IPS-15b (cell line): ENCODE results near the gene ADGRG2.

Source experiments
- H3K27me3 ChIP-seq: one replicate; pipeline ENCODE4 v1.6.1; 2013; ENCODE audit warnings: low read length; ENCODE audit not compliant: control insufficient read depth, insufficient read depth
- H3K36me3 ChIP-seq: one replicate; pipeline ENCODE4 v1.6.1; 2013; ENCODE audit warnings: low read length; ENCODE audit not compliant: control insufficient read depth, insufficient read depth
- H3K4me1 ChIP-seq: one replicate; pipeline ENCODE4 v1.6.1; 2013; ENCODE audit warnings: mild to moderate bottlenecking, low read length; ENCODE audit not compliant: control insufficient read depth, insufficient read depth
- H3K4me3 ChIP-seq: one replicate; pipeline ENCODE4 v1.5.1; 2013; ENCODE audit warnings: low read depth, low read length
- H3K9ac ChIP-seq: one replicate; pipeline ENCODE4 v1.6.1; 2013; ENCODE audit warnings: low read depth, mild to moderate bottlenecking, low read length
- H3K9me3 ChIP-seq: one replicate; pipeline ENCODE4 v1.6.1; 2013; ENCODE audit warnings: mild to moderate bottlenecking, low read length; ENCODE audit not compliant: control insufficient read depth, insufficient read depth

ADGRG2 gene, protein sequence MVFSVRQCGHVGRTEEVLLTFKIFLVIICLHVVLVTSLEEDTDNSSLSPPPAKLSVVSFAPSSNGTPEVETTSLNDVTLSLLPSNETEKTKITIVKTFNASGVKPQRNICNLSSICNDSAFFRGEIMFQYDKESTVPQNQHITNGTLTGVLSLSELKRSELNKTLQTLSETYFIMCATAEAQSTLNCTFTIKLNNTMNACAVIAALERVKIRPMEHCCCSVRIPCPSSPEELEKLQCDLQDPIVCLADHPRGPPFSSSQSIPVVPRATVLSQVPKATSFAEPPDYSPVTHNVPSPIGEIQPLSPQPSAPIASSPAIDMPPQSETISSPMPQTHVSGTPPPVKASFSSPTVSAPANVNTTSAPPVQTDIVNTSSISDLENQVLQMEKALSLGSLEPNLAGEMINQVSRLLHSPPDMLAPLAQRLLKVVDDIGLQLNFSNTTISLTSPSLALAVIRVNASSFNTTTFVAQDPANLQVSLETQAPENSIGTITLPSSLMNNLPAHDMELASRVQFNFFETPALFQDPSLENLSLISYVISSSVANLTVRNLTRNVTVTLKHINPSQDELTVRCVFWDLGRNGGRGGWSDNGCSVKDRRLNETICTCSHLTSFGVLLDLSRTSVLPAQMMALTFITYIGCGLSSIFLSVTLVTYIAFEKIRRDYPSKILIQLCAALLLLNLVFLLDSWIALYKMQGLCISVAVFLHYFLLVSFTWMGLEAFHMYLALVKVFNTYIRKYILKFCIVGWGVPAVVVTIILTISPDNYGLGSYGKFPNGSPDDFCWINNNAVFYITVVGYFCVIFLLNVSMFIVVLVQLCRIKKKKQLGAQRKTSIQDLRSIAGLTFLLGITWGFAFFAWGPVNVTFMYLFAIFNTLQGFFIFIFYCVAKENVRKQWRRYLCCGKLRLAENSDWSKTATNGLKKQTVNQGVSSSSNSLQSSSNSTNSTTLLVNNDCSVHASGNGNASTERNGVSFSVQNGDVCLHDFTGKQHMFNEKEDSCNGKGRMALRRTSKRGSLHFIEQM

DNA sequence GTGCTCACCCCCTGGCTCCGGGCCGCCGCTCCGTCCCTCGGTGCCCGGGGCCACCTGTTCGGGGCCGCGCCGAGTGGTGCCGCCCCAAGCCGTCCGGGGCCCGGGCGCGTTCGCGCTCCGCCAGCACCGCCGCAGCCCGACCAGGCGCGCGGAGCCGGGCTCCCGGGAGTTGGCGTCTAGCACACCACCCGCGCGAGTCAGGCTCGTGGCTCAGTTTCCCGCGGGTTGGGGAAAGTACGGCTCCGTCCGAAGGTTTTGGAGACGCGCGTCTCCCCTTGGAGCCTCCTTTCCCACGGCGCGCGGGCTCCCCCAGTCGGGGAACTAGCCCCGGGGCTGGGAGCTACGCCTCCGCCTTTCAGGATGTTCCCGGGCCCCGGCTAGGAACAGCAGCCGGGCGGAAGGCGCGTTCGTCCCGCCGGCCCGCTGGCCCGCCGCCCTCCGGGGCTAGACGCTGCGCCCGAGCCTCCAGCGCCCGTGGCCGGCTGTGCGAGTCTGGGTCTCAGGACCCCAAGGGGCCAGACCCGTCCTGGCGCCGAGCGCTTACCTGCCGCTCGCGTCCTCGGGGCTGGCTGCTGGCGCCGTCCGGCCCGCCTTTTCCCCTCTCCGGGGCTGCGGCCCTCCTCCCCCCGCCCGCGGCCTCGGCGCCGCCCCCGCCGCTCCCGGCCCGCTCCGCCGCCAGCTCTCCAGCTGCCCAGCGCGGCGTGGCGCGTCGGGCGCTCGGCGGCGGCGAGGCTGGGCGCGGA lies at the start of gene ADGRG2:
Gene ADGRG2 (minus strand): TSS at position 571 of the 743 bp plus-strand sequence. CDS start 53,634 bp downstream, outside the sequence.
- Histone ChIP-seq H3K4me3 (peak within 1 kb of the TSS; percentile 69), H3K27me3 (peaks cover 26% of the 10 kb centered on the region), H3K9me3 (no peaks in the 10 kb centered on the region), H3K4me1 (peaks cover 18% of the 10 kb centered on the region), H3K36me3 (no peaks in the 10 kb centered on the region), H3K9ac (no peak within 1 kb of the TSS)

DNA sequence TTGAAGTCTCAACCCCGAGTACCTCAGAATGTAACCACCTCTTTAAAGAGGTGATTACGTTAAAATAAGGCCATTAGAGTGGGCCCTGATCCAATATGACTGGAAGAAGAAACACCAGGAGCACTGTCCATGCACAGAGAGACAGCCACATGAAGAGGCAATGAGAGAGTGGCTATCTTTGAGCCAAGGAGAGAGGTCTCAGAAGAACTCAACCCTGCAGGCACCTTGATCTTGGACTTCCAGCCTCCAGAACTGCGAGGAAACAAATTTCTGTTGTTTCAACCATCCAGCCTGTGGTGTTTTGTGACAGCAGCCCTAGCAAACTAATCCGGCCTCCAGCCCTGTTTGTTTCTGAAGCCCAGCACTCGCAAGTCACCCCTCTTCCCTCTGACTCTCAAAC lies 46.3 kb upstream of the ADGRG2 start:
- H3K27me3 ChIP-seq, result no peaks in the 10 kb centered on the region
- no peaks in the 10 kb centered on the region for H3K9me3 ChIP-seq
- H3K36me3 ChIP-seq, result no peaks in the 10 kb centered on the region
- no peak overlapping the region for H3K4me3 ChIP-seq
- H3K4me1 ChIP-seq, result peaks cover 2% of the 10 kb centered on the region
- no peak overlapping the region for H3K9ac ChIP-seq

DNA sequence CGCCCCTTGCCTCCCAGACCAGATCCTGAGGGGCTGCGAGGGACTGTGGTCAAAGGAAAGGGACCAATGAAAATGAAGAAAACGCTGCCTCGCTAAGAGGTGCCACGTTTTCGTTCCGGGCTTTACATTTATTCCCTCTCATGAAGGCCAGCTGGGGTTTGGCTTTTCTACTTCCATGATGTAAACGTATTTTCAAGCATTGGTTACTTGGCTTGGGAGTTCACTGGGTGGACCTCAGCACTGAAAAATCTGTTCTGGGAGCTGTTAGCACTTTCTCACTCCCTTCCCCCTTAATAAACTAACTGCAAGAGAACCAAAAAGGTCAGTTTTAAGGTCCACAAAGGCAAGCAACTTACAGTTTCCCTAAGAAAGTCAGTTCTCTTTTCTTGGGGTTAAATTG lies 40.6 kb upstream of the ADGRG2 start:
- no peaks in the 10 kb centered on the region for H3K36me3 ChIP-seq

GRCh38 chrX:19156186-19156585 lies 33.9 kb upstream of the ADGRG2 start:
- Histone ChIP-seq H3K36me3 (no peaks in the 10 kb centered on the region), H3K4me1 (no peaks in the 10 kb centered on the region), H3K4me3 (no peak overlapping the region), H3K9me3 (peaks cover 1% of the 10 kb centered on the region), H3K27me3 (no peaks in the 10 kb centered on the region), H3K9ac (no peak overlapping the region)

More for the DNA sequence above, 40.6 kb upstream of the ADGRG2 start:
- H3K9ac ChIP-seq, result no peak overlapping the region
- no peaks in the 10 kb centered on the region for H3K27me3 ChIP-seq
- no peak overlapping the region for H3K4me3 ChIP-seq
- peaks cover 2% of the 10 kb centered on the region for H3K4me1 ChIP-seq
- H3K9me3 ChIP-seq, result no peaks in the 10 kb centered on the region

GRCh38 chrX:19152762-19153161 lies 30.5 kb upstream of the ADGRG2 start:
- no peaks in the 10 kb centered on the region for H3K36me3 ChIP-seq
- H3K4me3 ChIP-seq, result no peak overlapping the region
- H3K4me1 ChIP-seq, result no peaks in the 10 kb centered on the region
- H3K27me3 ChIP-seq, result no peaks in the 10 kb centered on the region
- H3K9me3 ChIP-seq, result peaks cover 5% of the 10 kb centered on the region
- H3K9ac ChIP-seq, result no peak overlapping the region

DNA sequence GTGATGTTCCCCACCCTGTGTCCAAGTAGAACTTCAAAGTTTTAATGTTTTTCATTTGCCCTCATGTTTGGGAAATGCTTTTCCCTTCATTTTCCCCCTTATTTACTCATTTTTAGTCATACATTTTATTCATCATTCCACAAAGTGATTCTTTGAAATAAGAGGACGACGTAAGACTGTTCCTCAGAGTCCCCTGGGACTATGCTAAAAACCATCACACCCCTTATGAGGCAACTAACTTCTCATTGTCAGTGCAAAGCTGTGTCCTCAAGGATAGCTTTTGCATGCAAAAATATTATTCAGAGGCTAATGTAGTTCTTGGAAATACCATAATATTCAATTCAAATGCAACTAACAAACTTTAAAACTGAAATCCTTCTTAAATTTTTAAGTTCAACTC lies 14.8 kb upstream of the ADGRG2 start:
- Histone ChIP-seq H3K36me3 (no peaks in the 10 kb centered on the region), H3K9ac (no peak overlapping the region), H3K4me3 (no peak overlapping the region), H3K9me3 (peaks cover 1% of the 10 kb centered on the region), H3K27me3 (no peaks in the 10 kb centered on the region), H3K4me1 (no peaks in the 10 kb centered on the region)

- Histone ChIP-seq H3K4me1 (no peaks in the 10 kb centered on the region), H3K9me3 (no peaks in the 10 kb centered on the region), H3K4me3 (no peak overlapping the region), H3K9ac (no peak overlapping the region), H3K36me3 (no peaks in the 10 kb centered on the region), H3K27me3 (no peaks in the 10 kb centered on the region)
Observed at GRCh38 chrX:19133784-19134183, 11.5 kb upstream of the ADGRG2 start.

DNA sequence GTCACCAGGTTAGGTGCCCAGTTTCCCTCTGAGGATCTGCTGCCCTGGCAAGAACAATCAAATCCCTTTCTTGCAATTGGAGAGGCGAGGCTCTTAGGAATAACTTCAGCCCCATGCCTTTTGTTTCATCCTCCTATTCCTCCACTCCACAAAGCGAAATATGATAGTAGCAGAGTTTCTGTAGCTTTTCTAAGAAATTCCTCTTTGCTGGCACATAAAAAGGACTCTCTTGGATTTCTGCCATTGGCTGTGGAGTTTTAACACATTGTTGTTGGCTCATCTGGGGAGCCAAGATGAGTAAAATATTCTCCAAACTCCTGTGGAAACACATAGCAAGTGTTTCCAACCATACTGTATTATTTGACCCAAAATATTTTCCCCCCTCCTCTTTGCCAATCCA lies 11.0 kb upstream of the ADGRG2 start:
- Histone ChIP-seq H3K36me3 (no peaks in the 10 kb centered on the region), H3K9me3 (no peaks in the 10 kb centered on the region), H3K9ac (no peak overlapping the region), H3K27me3 (no peaks in the 10 kb centered on the region), H3K4me3 (no peak overlapping the region), H3K4me1 (no peaks in the 10 kb centered on the region)

DNA sequence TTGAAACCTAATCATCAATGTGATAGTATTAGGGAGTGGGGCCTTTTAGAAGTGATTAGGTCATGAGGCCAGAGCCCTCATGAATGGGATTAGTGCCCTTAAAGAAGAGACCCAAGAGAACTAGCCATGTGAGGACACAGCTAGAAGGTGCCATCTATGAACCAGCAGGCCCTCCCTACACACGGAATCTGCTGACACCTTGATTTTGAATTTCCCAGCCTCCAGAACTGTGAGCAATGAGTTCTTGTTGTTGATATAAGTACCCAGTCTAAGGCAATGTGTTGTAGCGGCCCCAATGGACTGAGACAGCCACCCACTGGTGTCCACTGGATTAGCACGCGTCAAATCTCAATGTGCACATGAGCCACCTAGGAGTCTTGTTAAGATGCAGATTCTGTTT lies 8.4 kb upstream of the ADGRG2 start:
- Histone ChIP-seq H3K9me3 (no peaks in the 10 kb centered on the region), H3K9ac (no peak overlapping the region), H3K27me3 (no peaks in the 10 kb centered on the region), H3K4me1 (no peaks in the 10 kb centered on the region), H3K36me3 (no peaks in the 10 kb centered on the region), H3K4me3 (no peak overlapping the region)

GRCh38 chrX:19129694-19130093 lies 7.4 kb upstream of the ADGRG2 start:
- Histone ChIP-seq H3K27me3 (peaks cover 4% of the 10 kb centered on the region), H3K9ac (no peak overlapping the region), H3K9me3 (no peaks in the 10 kb centered on the region), H3K4me1 (no peaks in the 10 kb centered on the region), H3K36me3 (no peaks in the 10 kb centered on the region), H3K4me3 (no peak overlapping the region)

DNA sequence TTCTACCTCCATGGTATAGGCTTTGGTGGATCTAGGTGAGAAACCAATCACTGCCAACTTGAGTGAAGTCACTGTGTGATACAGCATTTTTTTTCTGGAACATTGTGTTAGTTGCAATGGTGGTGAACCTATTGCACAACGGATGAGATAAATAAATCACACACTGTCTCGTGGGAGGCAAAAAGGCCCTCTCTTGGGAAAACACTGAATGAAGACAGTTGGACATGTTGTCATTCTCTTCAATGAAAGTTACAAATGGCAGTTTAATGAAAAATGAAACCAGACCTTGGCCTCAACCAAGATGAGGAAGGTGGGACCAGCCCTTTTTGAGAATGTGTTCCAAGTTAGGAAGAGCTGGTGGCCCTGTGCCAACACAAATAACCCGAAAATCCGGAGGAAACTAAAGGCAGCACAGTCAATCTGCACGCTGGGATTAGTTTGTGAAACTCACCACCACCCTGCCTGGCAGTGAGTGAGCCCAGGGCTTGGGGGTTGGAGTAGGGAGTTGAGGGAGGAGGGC lies 5.4 kb upstream of the ADGRG2 start:
- Histone ChIP-seq H3K4me3 (no peak overlapping the region), H3K4me1 (no peaks in the 10 kb centered on the region), H3K9me3 (no peaks in the 10 kb centered on the region), H3K27me3 (peaks cover 18% of the 10 kb centered on the region), H3K9ac (no peak overlapping the region), H3K36me3 (no peaks in the 10 kb centered on the region)
